Panc1 (cell line): ENCODE measurements around the gene MEGF6. TPM values are rescaled to one million over a fixed set of nuclear protein-coding genes. Genes with fewer than 3 reads are reported as not detected.

ENCODE experiments used
- ATAC-seq: fragments of 200-7000 bp; cut with Tn5 transposase; 2 replicates; pipeline ENCODE4 v1.9.1; 2020; ENCODE audit warnings: mild to moderate bottlenecking, moderate library complexity
- BruUV-seq: library from RNA; stranded (reverse); fragments of 400-500 nt; replicated peaks from 2 replicates; lab custom pipeline; 2021; lab: Mats Ljungman, UMichigan
- CTCF ChIA-PET: fragments of 300-600 bp; sonication (Branson Sonifier 250); formaldehyde crosslinking; loops from one replicate; lab custom pipeline; 2022; ENCODE audit warnings: antibody characterized with exemption; lab: Charles Lee
- POLR2A ChIA-PET: fragments of 300-600 bp; sonication (Branson Sonifier 250); formaldehyde crosslinking; loops from one replicate; lab custom pipeline; 2022; ENCODE audit warnings: antibody characterized with exemption; lab: Charles Lee
- DNase-seq: peaks from one replicate; pipeline ENCODE4 v3.0.0-alpha.2; 2010; ENCODE audit warnings: low read depth, low spot score
- H3K27ac ChIP-seq: 2 replicates; pipeline ENCODE4 v1.5.1; 2011; ENCODE audit warnings: mild to moderate bottlenecking, low read length, inconsistent platforms
- H3K27me3 ChIP-seq: fragments of 200-500 bp; sonication (Bioruptor generic); 2 replicates; pipeline ENCODE4 v1.6.0; 2014; ENCODE audit warnings: low read length, inconsistent platforms; ENCODE audit not compliant: control insufficient read depth, insufficient read depth
- H3K36me3 ChIP-seq: fragments of 200-500 bp; sonication (Bioruptor generic); 2 replicates; pipeline ENCODE4 v1.5.1; 2014; ENCODE audit warnings: inconsistent platforms, mild to moderate bottlenecking, low read length, moderate library complexity; ENCODE audit not compliant: control insufficient read depth, insufficient read depth
- H3K4me1 ChIP-seq: 2 replicates; pipeline ENCODE4 v1.5.1; 2011; ENCODE audit warnings: inconsistent platforms, mild to moderate bottlenecking, low read length, moderate library complexity; ENCODE audit not compliant: control insufficient read depth, insufficient read depth
- H3K4me3 ChIP-seq, 2 experiments: 2 replicates each; pipeline ENCODE4 v1.5.1; 2011 to 2012; ENCODE audit warnings: low read depth in 2 of 2, low read length in 2 of 2, mild to moderate bottlenecking in 2 of 2, inconsistent platforms in 1 of 2, moderate library complexity in 1 of 2
- H3K9me3 ChIP-seq: fragments of 200-500 bp; sonication (Bioruptor generic); 2 replicates; pipeline ENCODE4 v1.5.1; 2014; ENCODE audit warnings: low read depth, mild to moderate bottlenecking, inconsistent platforms, low read length, moderate library complexity; ENCODE audit not compliant: control insufficient read depth, insufficient read depth
- CTCF ChIP-seq: fragments of 450-650 bp; IDR thresholded peaks from 2 replicates; pipeline ENCODE4 v1.5.1; 2017; ENCODE audit warnings: mild to moderate bottlenecking
- POLR2AphosphoS5 ChIP-seq: IDR thresholded peaks from 2 replicates; pipeline ENCODE4 v1.6.1; 2012; ENCODE audit warnings: mild to moderate bottlenecking, low read depth, low read length, moderate library complexity
- REST ChIP-seq, 2 experiments: IDR thresholded peaks; 2 replicates each; pipeline ENCODE4 v1.6.1; 2011 to 2012; ENCODE audit warnings: low read depth in 2 of 2, control low read depth in 1 of 2, low read length in 1 of 2, mild to moderate bottlenecking in 1 of 2, moderate library complexity in 1 of 2; ENCODE audit not compliant: insufficient read depth in 1 of 2
- SIN3A ChIP-seq: IDR thresholded peaks from 2 replicates; pipeline ENCODE4 v1.6.1; 2012; ENCODE audit warnings: low read depth, mild to moderate bottlenecking, low read length, moderate library complexity, borderline replicate concordance; ENCODE audit not compliant: insufficient read depth
- TCF7L2 ChIP-seq: IDR thresholded peaks from 2 replicates; pipeline ENCODE4 v1.6.1; 2011; ENCODE audit warnings: mild to moderate bottlenecking, low read depth, low read length, inconsistent platforms
- in situ Hi-C: cut with HindIII; loops from 2 replicates; pipeline ENCODE4 v1.10.0; 2016; ENCODE audit warnings: low sequenced_read_pairs, low pct_unique_long_range_greater_than_20kb
- intact Hi-C: fragments of 100-400 bp; cut with micrococcal nuclease; formaldehyde crosslinking; loops from one replicate; pipeline ENCODE4 v1.10.0; 2022; ENCODE audit not compliant: unreplicated experiment
- total RNA-seq: library from RNA; stranded (reverse); gene quantifications from one replicate; pipeline ENCODE4 v1.2.1, GENCODE V29; 2021; ENCODE audit not compliant: unreplicated experiment

Gene MEGF6
- total RNA-seq, 1 experiment from 2014 or later = 32.6 TPM

DNA sequence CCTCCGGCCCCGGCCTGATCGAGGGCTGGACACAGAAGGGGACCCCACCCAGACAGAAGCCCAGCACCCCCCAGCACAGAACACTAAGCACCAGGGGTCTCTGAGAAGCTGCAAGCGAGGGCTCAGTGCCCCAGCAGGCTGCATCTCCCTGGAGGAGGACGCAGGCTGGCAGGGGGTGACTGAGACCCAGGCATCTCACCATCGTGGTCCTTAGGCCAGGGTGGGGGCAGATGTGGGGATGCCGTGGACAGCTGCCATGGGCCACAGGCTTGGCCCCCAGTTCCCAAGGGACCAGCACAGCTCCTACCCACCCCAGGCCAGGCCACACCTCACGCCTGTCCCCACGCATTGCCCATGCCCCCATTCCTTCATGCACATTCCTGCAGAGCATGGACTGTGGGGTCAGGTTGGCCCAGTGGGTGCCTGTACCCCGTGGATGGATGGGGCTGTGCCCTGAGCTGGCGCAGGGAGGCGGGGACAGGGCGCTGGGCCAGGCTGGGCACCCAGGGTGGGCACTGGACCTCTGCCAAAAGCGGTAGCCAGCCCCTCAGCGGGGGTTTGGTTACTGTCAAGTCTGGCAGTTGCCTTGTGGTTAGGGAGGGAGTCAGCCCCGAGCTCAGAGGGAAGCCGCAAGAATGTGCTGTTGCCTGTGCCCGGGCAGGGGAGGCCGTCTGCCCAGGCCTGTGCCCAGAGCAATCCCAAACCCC, 95.4 kb downstream of the MEGF6 start:
- ATAC-seq (peak; percentile 54), DNase-seq (no peak)
- Histone ChIP-seq H3K9me3 (no peaks in the 10 kb centered on the region), H3K36me3 (no peaks in the 10 kb centered on the region), H3K4me3 (no peak overlapping the region), H3K27ac (no peak overlapping the region), H3K27me3 (no peaks in the 10 kb centered on the region), H3K4me1 (peaks cover 10% of the 10 kb centered on the region)
- intact Hi-C loops = no loop called here
- peak; percentile 27; the same call in 1 of the 2 replicates for TF ChIP-seq POLR2AphosphoS5
- no peak for TF ChIP-seq SIN3A
- ChIA-PET CTCF (no interaction called here), POLR2A (no interaction called here)
- BruUV-seq = no TSS peak
- in situ Hi-C loops = no loop called here

DNA sequence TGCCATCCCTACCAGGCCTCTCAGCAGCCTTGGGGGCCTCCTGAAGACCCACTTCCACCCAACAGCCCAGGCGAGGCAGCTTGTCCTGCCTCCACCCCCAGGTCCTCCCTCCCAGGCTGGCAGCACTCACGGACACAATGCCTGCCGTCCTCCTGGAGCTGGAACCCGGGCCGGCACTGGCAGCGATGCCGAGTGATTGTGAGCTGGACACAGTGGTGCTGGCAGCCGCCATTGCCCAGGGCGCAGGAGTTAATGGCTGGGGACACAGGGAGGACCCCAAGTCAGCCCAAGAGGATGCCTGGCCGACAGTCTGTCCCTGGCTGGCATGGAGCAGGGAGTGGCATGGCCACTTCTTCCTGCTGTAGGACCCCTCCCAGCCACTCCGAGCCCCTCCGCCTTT, 96.0 kb downstream of the MEGF6 start:
- ATAC-seq (no peak), DNase-seq (no peak)
- CTCF ChIA-PET = no interaction called here
- Histone ChIP-seq H3K9me3 (no peaks in the 10 kb centered on the region), H3K27me3 (no peaks in the 10 kb centered on the region), H3K36me3 (no peaks in the 10 kb centered on the region), H3K4me3 (no peak overlapping the region), H3K4me1 (peaks cover 10% of the 10 kb centered on the region), H3K27ac (no peak overlapping the region)
- intact Hi-C loops = no loop called here
- BruUV-seq = no TSS peak
- TF ChIP-seq CTCF (no peak), SIN3A (no peak), POLR2AphosphoS5 (no peak), REST (IDR thresholded peaks at IDR 0.05; ENCODE audit: insufficient read depth in 1 of 2, low read depth in 2 of 2, low read length in 1 of 2) (no peak), TCF7L2 (no peak)
- POLR2A ChIA-PET = no interaction called here
- in situ Hi-C loops = no loop called here

GRCh38 chr1:3514404-3514803, 96.9 kb downstream of the MEGF6 start:
- ATAC-seq (no peak), DNase-seq (no peak)
- no peaks in the 10 kb centered on the region for H3K36me3 ChIP-seq
- no peaks in the 10 kb centered on the region for H3K27me3 ChIP-seq
- TF ChIP-seq POLR2AphosphoS5 (no peak), CTCF (no peak), SIN3A (no peak), TCF7L2 (no peak), REST (IDR thresholded peaks at IDR 0.05; ENCODE audit: insufficient read depth in 1 of 2, low read depth in 2 of 2, low read length in 1 of 2) (no peak)
- no TSS peak for BruUV-seq
- H3K9me3 ChIP-seq = no peaks in the 10 kb centered on the region
- no peak overlapping the region for H3K27ac ChIP-seq
- POLR2A ChIA-PET = no interaction called here
- CTCF ChIA-PET = no interaction called here
- intact Hi-C loops = no loop called here
- H3K4me3 ChIP-seq = no peak overlapping the region
- in situ Hi-C loops = no loop called here
- H3K4me1 ChIP-seq = peaks cover 12% of the 10 kb centered on the region
